RCC 7860 (cell line): Measurements from ENCODE around the gene FABP6.
A peak's percentile ranks its signal among the peaks of the same experiment; 100 is the strongest.
"Not testable (repeated sequence)": the region's sequence is repeated elsewhere in the genome, so short reads cannot be mapped to it uniquely, and the experiment has no call there.

Source experiments
- DNase-seq: peaks from one replicate; pipeline ENCODE4 v3.0.0-alpha.2; 2015; ENCODE audit warnings: low spot score
- FAIRE-seq: peaks from 2 replicates; lab custom pipeline; 2012; peaks lifted over from hg19 to GRCh38; lab: Jason Lieb, UNC

The FABP6 gene

DNA sequence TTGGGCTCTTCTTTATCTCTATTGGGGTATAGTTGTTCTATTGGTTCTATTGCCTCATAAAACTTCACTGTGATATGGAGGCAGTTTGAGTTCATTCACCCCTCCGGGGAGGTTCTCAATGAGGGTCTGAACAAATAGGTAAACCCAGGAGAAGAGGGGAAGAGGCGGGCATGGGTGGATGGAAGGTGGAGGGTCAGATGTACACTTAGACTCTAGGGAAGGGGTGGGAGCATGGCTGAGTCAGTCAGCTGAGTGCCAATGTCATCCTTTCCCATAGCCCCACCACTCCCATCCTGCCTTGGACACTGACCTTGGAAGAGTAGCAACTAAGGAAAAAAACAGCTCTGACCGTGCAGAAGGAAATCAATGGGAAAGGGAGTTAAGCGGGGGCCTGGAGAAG lies 9.9 kb upstream of the FABP6 start:
- no peak for FAIRE-seq

GRCh38 chr5:160221082-160221481 lies 8.2 kb upstream of the FABP6 start:
- FAIRE-seq (no peak), DNase-seq (no peak)

More for the DNA sequence above, 9.9 kb upstream of the FABP6 start:
- no peak for DNase-seq

DNA sequence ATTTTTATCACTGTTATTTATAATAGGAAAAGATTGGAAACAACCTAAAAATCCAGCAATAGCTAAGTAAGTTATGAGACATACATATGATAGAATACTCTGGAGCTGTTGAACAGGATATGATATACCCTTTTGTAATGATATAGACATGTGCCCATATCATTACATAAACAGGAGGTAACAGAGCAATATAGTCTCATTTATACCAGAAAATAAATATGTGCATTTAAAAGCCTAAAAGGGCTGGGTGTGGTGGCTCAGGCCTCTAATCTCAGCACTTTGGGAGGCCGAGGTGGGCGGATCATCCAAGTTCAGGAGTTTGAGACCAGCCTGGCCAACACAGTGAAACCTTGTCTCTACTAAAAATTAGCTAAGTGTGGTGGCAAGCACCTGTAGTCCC lies 2.3 kb upstream of the FABP6 start:
- DNase-seq (no peak), FAIRE-seq (no peak)

GRCh38 chr5:160230686-160231527 lies 1.6 kb downstream of the FABP6 start:
- FAIRE-seq (peak; percentile 80), DNase-seq (peak; percentile 87)

- DNase-seq (peak; percentile 69), FAIRE-seq (peak; percentile 23)
Measured at GRCh38 chr5:160231783-160232342, 2.6 kb downstream of the FABP6 start.

GRCh38 chr5:160233215-160233614 lies 3.9 kb downstream of the FABP6 start:
- DNase-seq (peak; percentile 9), FAIRE-seq (no peak)

- FAIRE-seq (no peak), DNase-seq (no peak)
Measured at GRCh38 chr5:160235731-160236130, 6.4 kb downstream of the FABP6 start.

- FAIRE-seq (no peak), DNase-seq (no peak)
Measured at GRCh38 chr5:160237571-160238093, 8.3 kb downstream of the FABP6 start.

- no peak for FAIRE-seq
- DNase-seq, result no peak
Measured at GRCh38 chr5:160240350-160240749, 11.0 kb downstream of the FABP6 start.

DNA sequence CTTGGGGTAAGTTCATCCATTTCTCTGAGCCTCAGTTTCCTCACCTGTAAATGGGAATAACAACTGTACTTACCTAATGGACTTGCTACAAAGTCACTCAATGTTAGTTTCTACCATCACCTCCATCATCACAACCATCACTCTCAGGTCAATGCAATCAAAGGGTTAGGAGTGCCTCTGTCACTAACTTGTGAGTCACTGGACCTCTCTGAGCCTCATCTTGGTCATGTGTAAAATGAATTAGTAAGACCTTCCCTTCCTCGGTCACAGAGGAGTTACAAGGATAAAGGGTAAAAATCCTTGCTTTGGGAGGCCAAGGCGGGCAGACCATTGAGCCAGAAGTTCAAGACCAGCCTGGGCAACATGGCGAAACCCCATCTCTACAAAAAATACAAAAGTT lies 12.8 kb downstream of the FABP6 start:
- FAIRE-seq, result no peak

DNA sequence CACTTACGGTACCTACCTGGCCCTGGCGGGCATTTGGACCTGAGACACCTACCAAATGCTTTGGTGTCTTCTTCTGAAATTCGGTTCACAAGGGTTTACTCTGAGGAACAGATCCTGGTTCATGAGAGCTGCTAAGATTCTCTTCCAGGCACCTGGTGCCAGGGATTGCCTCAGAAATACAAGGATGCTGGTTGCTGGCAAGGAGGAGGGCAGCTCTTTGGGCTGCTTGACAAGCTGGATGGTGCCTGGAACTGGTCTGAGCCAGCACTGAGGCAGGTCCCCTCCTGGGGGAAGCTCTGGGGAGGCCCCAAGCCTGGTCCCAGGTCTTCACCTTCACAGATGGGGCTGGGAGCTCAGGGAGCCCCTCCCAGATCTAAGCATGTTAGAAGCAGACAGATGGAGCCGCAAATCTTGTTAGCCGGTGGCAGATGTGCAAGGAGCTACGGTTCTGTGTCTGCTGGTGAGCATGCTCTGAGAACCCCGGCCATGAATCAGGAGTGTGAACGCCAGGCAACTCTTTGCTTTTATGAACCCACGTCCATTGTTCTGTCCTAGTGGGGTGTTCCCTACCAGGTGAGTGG lies 16.3 kb downstream of the FABP6 start:
- DNase-seq, result no peak
- FAIRE-seq, result no peak

More for the DNA sequence above, 12.8 kb downstream of the FABP6 start:
- no peak for DNase-seq

GRCh38 chr5:160249570-160249969 lies 20.3 kb downstream of the FABP6 start:
- FAIRE-seq, result not testable (repeated sequence)

GRCh38 chr5:160250226-160250625 lies 20.9 kb downstream of the FABP6 start:
- DNase-seq, result no peak
- FAIRE-seq, result no peak

More at GRCh38 chr5:160249570-160249969, 20.3 kb downstream of the FABP6 start:
- not testable (repeated sequence) for DNase-seq

DNA sequence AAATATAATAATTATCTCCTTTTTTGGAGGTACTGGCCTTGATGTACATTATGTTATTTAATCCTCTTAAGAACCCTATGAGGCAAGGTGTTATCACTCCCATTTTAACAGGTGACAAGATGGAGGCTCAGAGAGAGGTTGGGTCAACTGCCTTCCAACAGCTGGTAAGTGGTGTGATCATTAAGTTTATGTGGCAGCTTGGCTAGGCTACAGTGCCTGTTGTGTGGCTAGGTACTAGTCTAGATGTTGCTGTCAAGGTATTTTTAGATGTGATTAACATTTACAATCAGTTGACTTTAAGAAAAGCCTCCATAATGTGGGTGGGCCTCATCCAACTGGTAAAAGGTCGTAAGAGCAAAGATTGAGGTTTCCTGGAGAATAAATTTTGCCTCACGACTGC lies 21.5 kb downstream of the FABP6 start:
- FAIRE-seq, result no peak
- DNase-seq, result no peak

DNA sequence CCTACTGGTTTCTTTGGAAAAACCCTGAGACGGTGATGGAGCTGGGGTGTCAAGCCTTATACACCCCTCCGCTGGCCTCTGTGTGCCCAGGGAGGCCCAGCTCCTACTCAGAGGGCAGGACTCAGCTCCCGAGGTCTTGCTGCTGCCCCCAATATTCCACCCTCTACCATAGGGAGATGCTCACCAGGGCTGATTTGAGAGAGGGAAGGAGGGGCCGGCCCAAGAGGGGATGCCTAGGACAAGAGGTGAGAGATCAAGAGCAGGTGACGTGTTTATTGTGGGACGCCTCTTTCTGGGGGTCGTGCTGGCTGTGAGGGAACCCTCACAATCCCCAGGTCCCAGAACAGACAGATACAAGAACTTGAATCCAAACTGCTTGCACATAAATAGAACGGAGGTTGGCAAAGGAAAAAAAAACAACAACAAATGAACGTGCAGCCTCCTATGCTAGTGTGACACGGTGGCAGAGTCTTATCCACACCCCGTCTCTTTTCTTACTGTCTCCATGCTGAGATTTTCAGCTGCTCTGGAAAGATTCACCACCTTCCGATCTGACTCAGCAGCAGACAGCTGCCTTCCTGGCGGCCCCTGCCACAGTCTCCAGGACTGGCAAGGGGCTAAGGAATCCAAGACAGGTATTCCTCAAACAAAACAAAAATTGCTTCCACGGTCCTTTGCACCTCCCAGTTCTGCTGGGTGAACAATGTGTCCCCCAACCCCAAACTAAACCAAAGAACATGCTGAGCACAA lies 22.3 kb downstream of the FABP6 start:
- DNase-seq (no peak), FAIRE-seq (no peak)

- FAIRE-seq, result no peak
- no peak for DNase-seq
Measured at GRCh38 chr5:160252916-160253315, 23.6 kb downstream of the FABP6 start.

- FAIRE-seq, result no peak
- no peak for DNase-seq
Measured at GRCh38 chr5:160253441-160253840, 24.1 kb downstream of the FABP6 start.

DNA sequence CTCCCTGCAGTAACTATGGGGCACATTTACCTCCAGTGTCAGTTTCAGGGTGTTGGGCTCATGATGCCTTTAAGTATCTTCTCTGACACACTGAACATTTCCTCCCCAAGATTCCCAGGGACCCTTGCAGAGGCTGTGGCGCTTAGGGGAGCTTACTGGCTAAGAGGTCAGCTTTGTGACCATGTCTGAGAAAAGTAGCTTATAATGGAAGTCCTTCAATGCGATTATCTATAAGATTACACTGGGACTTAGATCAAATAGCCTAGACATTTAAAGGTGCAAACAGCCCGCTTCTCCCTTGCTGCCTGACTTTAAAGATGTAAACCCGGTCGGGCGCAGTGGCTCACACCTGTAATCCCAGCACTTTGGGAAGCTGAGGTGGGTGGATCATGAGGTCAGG lies 25.4 kb downstream of the FABP6 start:
- DNase-seq (no peak), FAIRE-seq (no peak)

- no peak for FAIRE-seq
Measured at GRCh38 chr5:160259341-160259740, 30.0 kb downstream of the FABP6 start.

GRCh38 chr5:160260006-160260775 lies 30.9 kb downstream of the FABP6 start:
- DNase-seq (no peak), FAIRE-seq (no peak)

More at GRCh38 chr5:160259341-160259740, 30.0 kb downstream of the FABP6 start:
- DNase-seq, result no peak
